ENCODE results near the gene RHBDL1. TPM values are rescaled to one million over a fixed set of nuclear protein-coding genes. Genes with fewer than 3 reads are reported as not detected.

Gene RHBDL1
- total and polyA plus RNA-seq, 2 of the 8 experiments (the other 6 are each of a cell fraction or from before 2014, with no cell fraction given), result 4.0 to 8.1 TPM

GRCh38 chr16:695355-696089 is 20.1 kb downstream of the RHBDL1 start (continued):
- TF ChIP-seq CHD7 (IDR thresholded peaks at IDR 0.05; ENCODE audit: insufficient replicate concordance, low read length) (no peak), SIN3A (conservative IDR thresholded peaks at IDR 0.05 in 1 of 2, IDR thresholded peaks at IDR 0.05 in 1 of 2; ENCODE audit: low read depth in 1 of 2, low read length in 2 of 2) (0 out of 4 replicates have a peak, but pooled peaks of 1 of the 2 experiments have one; percentile 12), SIRT6 (IDR thresholded peaks at IDR 0.05; ENCODE audit: low read length) (no peak), SAP30 (IDR thresholded peaks at IDR 0.05; ENCODE audit: insufficient read depth, insufficient replicate concordance, low read length) (no peak), POU5F1 (IDR thresholded peaks at IDR 0.05; ENCODE audit: low read depth, low read length) (no peak), USF2 (IDR thresholded peaks at IDR 0.05; ENCODE audit: low read length) (peak; percentile 57), SUZ12 (IDR thresholded peaks at IDR 0.05; ENCODE audit: low read length) (no peak; the same call in 1 of the 2 replicates), GABPA (IDR thresholded peaks at IDR 0.05; ENCODE audit: borderline replicate concordance, insufficient read depth, low read length) (0 out of 2 replicates have a peak, but pooled peaks have one; percentile 57)
